ENCODE data around the gene RIN3.
A peak's percentile ranks its signal among the peaks of the same experiment; 100 is the strongest.

The RIN3 gene

DNA sequence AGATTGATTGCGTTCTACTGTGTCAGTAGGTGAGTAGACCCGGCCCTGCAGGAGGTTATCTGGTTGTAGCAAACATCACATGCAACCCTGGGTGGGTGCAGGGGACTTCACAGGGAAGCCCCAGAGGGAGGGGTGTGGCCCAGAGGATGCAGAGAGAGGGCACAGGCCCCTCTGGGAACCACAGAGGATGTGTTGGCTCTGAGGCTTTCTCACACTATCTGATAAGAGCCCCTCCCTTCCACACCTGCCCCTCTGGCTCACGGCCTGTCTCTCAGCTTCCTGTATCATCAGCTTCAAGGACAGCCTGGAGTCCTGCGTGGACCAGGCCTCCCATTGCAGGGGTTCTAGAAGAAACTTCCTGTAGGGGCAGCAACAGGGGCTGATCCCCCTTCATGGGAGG is 101.9 kb downstream of the RIN3 start:
- no peak for TF ChIP-seq MYC (IDR thresholded peaks at IDR 0.05; ENCODE audit: low read depth, low read length)
- no peak for TF ChIP-seq CTCF (IDR thresholded peaks at IDR 0.05; ENCODE audit: low read depth, low read length)
- TF ChIP-seq POLR2A (IDR thresholded peaks at IDR 0.05; ENCODE audit: extremely low read depth, insufficient read length) = no peak
- TF ChIP-seq MAX (IDR thresholded peaks at IDR 0.05; ENCODE audit: low read depth, low read length) = no peak
- H3K4me3 ChIP-seq (ENCODE audit: low read depth, low read length) = no peak overlapping the region
- DNase-seq (ENCODE audit: low read depth) = peak; percentile 14

- TF ChIP-seq CTCF (IDR thresholded peaks at IDR 0.05; ENCODE audit: low read depth, low read length) (no peak), MAX (IDR thresholded peaks at IDR 0.05; ENCODE audit: low read depth, low read length) (no peak), MYC (IDR thresholded peaks at IDR 0.05; ENCODE audit: low read depth, low read length) (no peak), POLR2A (IDR thresholded peaks at IDR 0.05; ENCODE audit: extremely low read depth, insufficient read length) (no peak)
- no peak overlapping the region for H3K4me3 ChIP-seq (ENCODE audit: low read depth, low read length)
- no peak for DNase-seq (ENCODE audit: low read depth)
Measured at GRCh38 chr14:92616178-92616577, 102.6 kb downstream of the RIN3 start.

GRCh38 chr14:92617581-92617980 is 104.0 kb downstream of the RIN3 start:
- DNase-seq (ENCODE audit: low read depth) = no peak
- TF ChIP-seq MAX (IDR thresholded peaks at IDR 0.05; ENCODE audit: low read depth, low read length) = no peak
- TF ChIP-seq MYC (IDR thresholded peaks at IDR 0.05; ENCODE audit: low read depth, low read length) = no peak
- no peak for TF ChIP-seq POLR2A (IDR thresholded peaks at IDR 0.05; ENCODE audit: extremely low read depth, insufficient read length)
- no peak for TF ChIP-seq CTCF (IDR thresholded peaks at IDR 0.05; ENCODE audit: low read depth, low read length)

GRCh38 chr14:92619671-92620456 is 106.3 kb downstream of the RIN3 start:
- TF ChIP-seq CTCF (IDR thresholded peaks at IDR 0.05; ENCODE audit: low read depth, low read length) (no peak), MAX (IDR thresholded peaks at IDR 0.05; ENCODE audit: low read depth, low read length) (no peak), MYC (IDR thresholded peaks at IDR 0.05; ENCODE audit: low read depth, low read length) (no peak), POLR2A (IDR thresholded peaks at IDR 0.05; ENCODE audit: extremely low read depth, insufficient read length) (no peak)
- no peak overlapping the region for H3K4me3 ChIP-seq (ENCODE audit: low read depth, low read length)
- DNase-seq (ENCODE audit: low read depth) = no peak

More at GRCh38 chr14:92617581-92617980, 104.0 kb downstream of the RIN3 start:
- no peak overlapping the region for H3K4me3 ChIP-seq (ENCODE audit: low read depth, low read length)

- TF ChIP-seq MYC (IDR thresholded peaks at IDR 0.05; ENCODE audit: low read depth, low read length) = no peak
- TF ChIP-seq POLR2A (IDR thresholded peaks at IDR 0.05; ENCODE audit: extremely low read depth, insufficient read length) = no peak
- no peak for TF ChIP-seq MAX (IDR thresholded peaks at IDR 0.05; ENCODE audit: low read depth, low read length)
- TF ChIP-seq CTCF (IDR thresholded peaks at IDR 0.05; ENCODE audit: low read depth, low read length) = no peak
- no peak overlapping the region for H3K4me3 ChIP-seq (ENCODE audit: low read depth, low read length)
- no peak for DNase-seq (ENCODE audit: low read depth)
Measured at GRCh38 chr14:92622311-92622710, 108.7 kb downstream of the RIN3 start.

Measured in NB4 (cell line).